H9 (cell line): ENCODE results near the gene CARD8. TPM values are rescaled to one million over a fixed set of nuclear protein-coding genes. Genes with fewer than 3 reads are reported as not detected.

Source experiments
- DNase-seq: peaks from one replicate; pipeline ENCODE4 v3.0.0-alpha.2; 2017
- H2AFZ ChIP-seq: one replicate; pipeline ENCODE4 v1.6.1; 2013; ENCODE audit warnings: mild to moderate bottlenecking, low read length, control low read depth, moderate library complexity
- H2AK5ac ChIP-seq: 2 replicates; pipeline ENCODE4 v1.6.1; 2013; ENCODE audit warnings: low read length, control low read depth, mixed read lengths; ENCODE audit not compliant: insufficient read length
- H2BK120ac ChIP-seq: one replicate; pipeline ENCODE4 v1.6.1; 2013; ENCODE audit warnings: low read depth, mild to moderate bottlenecking, low read length, control low read depth, inconsistent platforms; ENCODE audit not compliant: poor library complexity, severe bottlenecking
- H2BK12ac ChIP-seq: 2 replicates; pipeline ENCODE4 v1.6.1; 2013; ENCODE audit warnings: low read length, control low read depth, mixed read lengths, low read depth; ENCODE audit not compliant: insufficient read length
- H2BK15ac ChIP-seq: 2 replicates; pipeline ENCODE4 v1.6.1; 2013; ENCODE audit warnings: low read depth, low read length, control low read depth
- H2BK20ac ChIP-seq: one replicate; pipeline ENCODE4 v1.6.1; 2013; ENCODE audit warnings: low read depth, mild to moderate bottlenecking, low read length, control low read depth, inconsistent platforms; ENCODE audit not compliant: poor library complexity, severe bottlenecking
- H2BK5ac ChIP-seq: 2 replicates; pipeline ENCODE4 v1.6.1; 2013; ENCODE audit warnings: low read length, control low read depth, mixed read lengths; ENCODE audit not compliant: insufficient read length
- H3K14ac ChIP-seq: 2 replicates; pipeline ENCODE4 v1.6.1; 2013; ENCODE audit warnings: low read length, control low read depth; ENCODE audit not compliant: insufficient read depth
- H3K18ac ChIP-seq: 2 replicates; pipeline ENCODE4 v1.6.1; 2013; ENCODE audit warnings: low read depth, mild to moderate bottlenecking, mixed read lengths, low read length, control low read depth; ENCODE audit not compliant: insufficient read length
- H3K23ac ChIP-seq: 2 replicates; pipeline ENCODE4 v1.6.1; 2013; ENCODE audit warnings: low read length, control low read depth, mixed read lengths, low read depth; ENCODE audit not compliant: insufficient read length
- H3K23me2 ChIP-seq: 2 replicates; pipeline ENCODE4 v1.6.1; 2013; ENCODE audit warnings: low read depth, mild to moderate bottlenecking, mixed read lengths, low read length, control low read depth; ENCODE audit not compliant: insufficient read length, poor library complexity, severe bottlenecking
- H3K27ac ChIP-seq: 2 replicates; pipeline ENCODE4 v1.5.1; 2013; ENCODE audit warnings: low read length, control low read depth, mixed read lengths, low read depth; ENCODE audit not compliant: insufficient read length
- H3K27me3 ChIP-seq: 2 replicates; pipeline ENCODE4 v1.6.1; 2013; ENCODE audit warnings: low read length, control low read depth, inconsistent platforms; ENCODE audit not compliant: insufficient read depth
- H3K4ac ChIP-seq: 2 replicates; pipeline ENCODE4 v1.6.1; 2013; ENCODE audit warnings: low read depth, mild to moderate bottlenecking, control low read depth, inconsistent platforms, low read length, moderate library complexity
- H3K4me1 ChIP-seq: 2 replicates; pipeline ENCODE4 v1.6.1; 2013; ENCODE audit warnings: low read length, control low read depth, inconsistent platforms; ENCODE audit not compliant: insufficient read depth
- H3K4me2 ChIP-seq: 2 replicates; pipeline ENCODE4 v1.6.1; 2013; ENCODE audit warnings: low read length, control low read depth, mixed read lengths; ENCODE audit not compliant: insufficient read length, insufficient read depth
- H3K56ac ChIP-seq: 2 replicates; pipeline ENCODE4 v1.6.1; 2013; ENCODE audit warnings: low read depth, mild to moderate bottlenecking, mixed read lengths, low read length, control low read depth; ENCODE audit not compliant: insufficient read length
- H3K79me1 ChIP-seq: 2 replicates; pipeline ENCODE4 v1.6.1; 2013; ENCODE audit warnings: low read depth, mild to moderate bottlenecking, moderate library complexity, low read length, control low read depth, inconsistent platforms; ENCODE audit not compliant: insufficient read depth, poor library complexity, severe bottlenecking
- H3K79me2 ChIP-seq: 2 replicates; pipeline ENCODE4 v1.6.1; 2013; ENCODE audit warnings: low read length, control low read depth, inconsistent platforms; ENCODE audit not compliant: insufficient read depth
- H3K9ac ChIP-seq: 2 replicates; pipeline ENCODE4 v1.6.1; 2013; ENCODE audit warnings: low read length, control low read depth, mixed read lengths; ENCODE audit not compliant: insufficient read length; ENCODE audit errors: extremely low read depth
- H3K9me3 ChIP-seq: one replicate; pipeline ENCODE4 v1.6.1; 2013; ENCODE audit warnings: low read depth, low read length, inconsistent platforms; ENCODE audit not compliant: control insufficient read depth
- H3T11ph ChIP-seq: one replicate; pipeline ENCODE4 v1.6.1; 2013; ENCODE audit warnings: mild to moderate bottlenecking, low read length, control low read depth, inconsistent platforms
- H4K20me1 ChIP-seq: one replicate; pipeline ENCODE4 v1.6.1; 2013; ENCODE audit not compliant: control insufficient read depth, insufficient read length, insufficient read depth
- H4K5ac ChIP-seq: 2 replicates; pipeline ENCODE4 v1.6.1; 2013; ENCODE audit warnings: low read depth, mild to moderate bottlenecking, mixed read lengths, low read length, control low read depth; ENCODE audit not compliant: insufficient read length
- H4K8ac ChIP-seq: replicated peaks from 2 replicates; pipeline ENCODE4 v1.6.1; 2013; ENCODE audit warnings: low read length, control low read depth, mixed read lengths, low read depth; ENCODE audit not compliant: insufficient read length
- H4K91ac ChIP-seq: 2 replicates; pipeline ENCODE4 v1.6.1; 2013; ENCODE audit warnings: low read depth, mild to moderate bottlenecking, moderate library complexity, mixed read lengths, low read length, control low read depth; ENCODE audit not compliant: insufficient read length
- H3K27ac Mint-ChIP-seq, 3 experiments: 2 replicates in 2 of 3; 3 replicates in 1 of 3; pipeline ENCODE4 v1.8.0; 2020 to 2021; ENCODE audit warnings: mixed read lengths in 3 of 3, mild to moderate bottlenecking in 1 of 3, moderate library complexity in 1 of 3
- H3K27me3 Mint-ChIP-seq: 2 replicates; pipeline ENCODE4 v1.8.0; 2021; ENCODE audit warnings: low read depth, mild to moderate bottlenecking, moderate library complexity, mixed read lengths
- H3K36me3 Mint-ChIP-seq, 3 experiments: 2 replicates in 2 of 3; 3 replicates in 1 of 3; pipeline ENCODE4 v1.8.0; 2020 to 2021; ENCODE audit warnings: low read depth in 3 of 3, mixed read lengths in 3 of 3; ENCODE audit not compliant: insufficient read depth in 1 of 3
- H3K4me1 Mint-ChIP-seq, 2 experiments: 2 replicates each; pipeline ENCODE4 v1.8.0; 2020; ENCODE audit warnings: mixed read lengths in 2 of 2
- H3K4me3 Mint-ChIP-seq, 2 experiments: 2 replicates in 1 of 2; 3 replicates in 1 of 2; pipeline ENCODE4 v1.8.0; 2020 to 2021; ENCODE audit warnings: mild to moderate bottlenecking in 2 of 2, mixed read lengths in 2 of 2, moderate library complexity in 1 of 2
- H3K9me3 Mint-ChIP-seq, 2 experiments: 2 replicates in 1 of 2; 3 replicates in 1 of 2; pipeline ENCODE4 v1.8.0; 2020; ENCODE audit warnings: mild to moderate bottlenecking in 2 of 2, mixed read lengths in 2 of 2, moderate library complexity in 1 of 2
- WGBS: extraction: QIAGEN DNeasy Blood & Tissue Kit; methylation state at CpG from one replicate; pipeline ENCODE4 v1.1.7; 2013; ENCODE audit warnings: missing lambda C conversion rate, low lambda C conversion rate, mixed read lengths; ENCODE audit not compliant: insufficient read length; ENCODE audit errors: extremely low coverage; 5-methylcytosine and 5-hydroxymethylcytosine counted together
- total RNA-seq: library from RNA; stranded (reverse); gene quantifications from 2 replicates; pipeline ENCODE4 v1.2.1, GENCODE V29; 2021
- TF ChIP-seq, protein P1 (sequence below): fragments of 200-600 bp; sonication (generic); conservative IDR thresholded peaks from 3 replicates; pipeline ENCODE4 v1.8.0; 2021; ENCODE audit warnings: antibody characterized with exemption, mild to moderate bottlenecking

The CARD8 gene
- total RNA-seq, 1 experiment from 2014 or later, result 21.0 TPM

DNA sequence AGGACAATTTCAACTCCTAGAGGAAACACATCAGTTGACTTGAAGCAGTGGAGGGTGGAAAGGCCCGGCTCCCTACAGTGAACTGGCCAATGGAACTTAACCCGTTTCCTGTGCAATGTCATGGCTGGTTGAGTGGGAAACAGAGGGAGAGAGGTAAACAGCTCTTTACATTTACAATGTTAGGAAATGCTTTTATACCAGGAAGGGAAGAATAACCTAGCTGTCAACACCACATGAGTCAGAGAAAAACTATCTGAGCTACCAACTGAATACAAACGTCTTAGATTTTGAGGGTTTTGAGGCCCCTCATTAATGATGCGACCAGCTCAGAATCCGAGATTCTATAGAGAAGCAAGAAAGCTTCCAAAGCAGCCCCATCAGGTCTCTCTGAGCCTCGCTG lies 36.7 kb downstream of the CARD8 start:
- no peak overlapping the region for H3K9ac ChIP-seq
- H3K79me1 ChIP-seq, result no peaks in the 10 kb centered on the region
- no peak overlapping the region for H3K56ac ChIP-seq
- no peak overlapping the region for H2AK5ac ChIP-seq
- no peak overlapping the region for H2BK5ac ChIP-seq
- Mint-ChIP-seq H3K4me3 (no peak overlapping the region), H3K27me3 (no peaks in the 10 kb centered on the region; the same call in none of the 2 replicates), H3K27ac (peak overlapping the region in 2 of 3 experiments; percentile 9 to 28; a peak in 1 of 7 replicates), H3K36me3 (peaks cover 0 to 7% (median 0%) of the 10 kb centered on the region in 3 experiments; a peak in 4 of 7 replicates), H3K9me3 (no peaks in the 10 kb centered on the region), H3K4me1 (peaks cover 10 to 11% of the 10 kb centered on the region in 2 experiments; a peak in 3 of 4 replicates)
- no peak overlapping the region for H4K8ac ChIP-seq
- no peak overlapping the region for H2BK120ac ChIP-seq
- WGBS, result no CpG with 5 or more reads among the region's 6 CpGs
- no peaks in the 10 kb centered on the region for H3K79me2 ChIP-seq
- DNase-seq, result no peak
- TF ChIP-seq, protein P1, sequence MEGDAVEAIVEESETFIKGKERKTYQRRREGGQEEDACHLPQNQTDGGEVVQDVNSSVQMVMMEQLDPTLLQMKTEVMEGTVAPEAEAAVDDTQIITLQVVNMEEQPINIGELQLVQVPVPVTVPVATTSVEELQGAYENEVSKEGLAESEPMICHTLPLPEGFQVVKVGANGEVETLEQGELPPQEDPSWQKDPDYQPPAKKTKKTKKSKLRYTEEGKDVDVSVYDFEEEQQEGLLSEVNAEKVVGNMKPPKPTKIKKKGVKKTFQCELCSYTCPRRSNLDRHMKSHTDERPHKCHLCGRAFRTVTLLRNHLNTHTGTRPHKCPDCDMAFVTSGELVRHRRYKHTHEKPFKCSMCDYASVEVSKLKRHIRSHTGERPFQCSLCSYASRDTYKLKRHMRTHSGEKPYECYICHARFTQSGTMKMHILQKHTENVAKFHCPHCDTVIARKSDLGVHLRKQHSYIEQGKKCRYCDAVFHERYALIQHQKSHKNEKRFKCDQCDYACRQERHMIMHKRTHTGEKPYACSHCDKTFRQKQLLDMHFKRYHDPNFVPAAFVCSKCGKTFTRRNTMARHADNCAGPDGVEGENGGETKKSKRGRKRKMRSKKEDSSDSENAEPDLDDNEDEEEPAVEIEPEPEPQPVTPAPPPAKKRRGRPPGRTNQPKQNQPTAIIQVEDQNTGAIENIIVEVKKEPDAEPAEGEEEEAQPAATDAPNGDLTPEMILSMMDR, result no peak
- H3K18ac ChIP-seq, result no peak overlapping the region
- no peak overlapping the region for H2AFZ ChIP-seq
- no peak overlapping the region for H4K5ac ChIP-seq
- H3T11ph ChIP-seq, result no peak overlapping the region
- no peaks in the 10 kb centered on the region for H4K20me1 ChIP-seq
- H2BK12ac ChIP-seq, result no peak overlapping the region
- no peak overlapping the region for H2BK20ac ChIP-seq
- H3K4ac ChIP-seq, result no peak overlapping the region
- no peaks in the 10 kb centered on the region for H3K9me3 ChIP-seq
- H3K27me3 ChIP-seq, result no peaks in the 10 kb centered on the region
- no peak overlapping the region for H3K4me2 ChIP-seq
- H3K4me1 ChIP-seq, result no peaks in the 10 kb centered on the region
- H2BK15ac ChIP-seq, result no peak overlapping the region
- no peak overlapping the region for H3K27ac ChIP-seq
- H3K23ac ChIP-seq, result no peak overlapping the region
- no peaks in the 10 kb centered on the region for H3K23me2 ChIP-seq
- H4K91ac ChIP-seq, result no peak overlapping the region
- H3K14ac ChIP-seq, result no peak overlapping the region
